ENCODE results near the gene RAB3IL1.

Gene RAB3IL1

GRCh38 chr11:61848631-61849030 lies 68.7 kb downstream of the RAB3IL1 start:
- H3K4me3 ChIP-seq (ENCODE audit: low read length) = no peak overlapping the region
- no peak for TF ChIP-seq CTCF (conservative IDR thresholded peaks at IDR 0.05; ENCODE audit: low read length)
- DNase-seq (ENCODE audit: low read depth) = no peak

GRCh38 chr11:61847914-61848581 lies 69.3 kb downstream of the RAB3IL1 start:
- no peak overlapping the region for H3K4me3 ChIP-seq (ENCODE audit: low read length)
- TF ChIP-seq CTCF (conservative IDR thresholded peaks at IDR 0.05; ENCODE audit: low read length) = no peak
- no peak for DNase-seq (ENCODE audit: low read depth)

All from AG10803 (cell line).